Endodermal cell (in vitro differentiated cells): ENCODE results near the gene SLC7A4. TPM values are rescaled to one million over a fixed set of nuclear protein-coding genes. Genes with fewer than 3 reads are reported as not detected.

Experiments used
- DNase-seq: peaks from one replicate; pipeline ENCODE4 v3.0.0-alpha.2; 2017
- H3K27ac ChIP-seq: 2 replicates; pipeline ENCODE4 v1.5.1; 2013; ENCODE audit warnings: mild to moderate bottlenecking, low read depth, low read length, moderate library complexity
- H3K27me3 ChIP-seq: 2 replicates; pipeline ENCODE4 v1.6.1; 2013; ENCODE audit warnings: mild to moderate bottlenecking, low read length, moderate library complexity; ENCODE audit not compliant: insufficient read depth, control insufficient read depth, poor library complexity, severe bottlenecking
- H3K36me3 ChIP-seq: 2 replicates; pipeline ENCODE4 v1.7.0; 2013; ENCODE audit warnings: mild to moderate bottlenecking, low read length, moderate library complexity; ENCODE audit not compliant: control insufficient read depth, insufficient read depth
- H3K4me1 ChIP-seq: one replicate; pipeline ENCODE4 v1.7.0; 2013; ENCODE audit warnings: low read length; ENCODE audit not compliant: control insufficient read depth, insufficient read depth
- H3K4me3 ChIP-seq: 2 replicates; pipeline ENCODE4 v1.5.1; 2013; ENCODE audit warnings: mild to moderate bottlenecking, low read length, moderate library complexity
- H3K9ac ChIP-seq: 2 replicates; pipeline ENCODE4 v1.6.1; 2013; ENCODE audit warnings: mild to moderate bottlenecking, low read length, moderate library complexity; ENCODE audit not compliant: poor library complexity, severe bottlenecking; ENCODE audit errors: extremely low read depth
- H3K9me3 ChIP-seq: 2 replicates; pipeline ENCODE4 v1.6.1; 2013; ENCODE audit warnings: mild to moderate bottlenecking, low read length, moderate library complexity; ENCODE audit not compliant: control insufficient read depth
- H3K27ac Mint-ChIP-seq: 2 replicates; pipeline ENCODE4 v1.8.0; 2020; ENCODE audit warnings: mixed read lengths
- H3K27me3 Mint-ChIP-seq: 2 replicates; pipeline ENCODE4 v1.8.0; 2021; ENCODE audit warnings: mild to moderate bottlenecking, mixed read lengths; ENCODE audit not compliant: insufficient read depth
- H3K36me3 Mint-ChIP-seq: 2 replicates; pipeline ENCODE4 v1.8.0; 2020; ENCODE audit warnings: low read depth, mixed read lengths
- H3K4me1 Mint-ChIP-seq: 2 replicates; pipeline ENCODE4 v1.8.0; 2020; ENCODE audit warnings: mixed read lengths
- H3K4me3 Mint-ChIP-seq: 2 replicates; pipeline ENCODE4 v1.8.0; 2020; ENCODE audit warnings: mild to moderate bottlenecking, moderate library complexity, mixed read lengths
- H3K9me3 Mint-ChIP-seq: 2 replicates; pipeline ENCODE4 v1.8.0; 2020; ENCODE audit warnings: mild to moderate bottlenecking, mixed read lengths
- CTCF ChIP-seq: fragments of 200-600 bp; sonication (generic); conservative IDR thresholded peaks from 2 replicates; pipeline ENCODE4 v1.5.0; 2021; ENCODE audit warnings: antibody characterized with exemption, mild to moderate bottlenecking
- WGBS, 2 experiments: methylation state at CpG; one replicate each; pipeline versions ENCODE4 v1.1.5 to v1.1.7; 2013; ENCODE audit warnings: missing lambda C conversion rate in 2 of 2, mixed read lengths in 1 of 2; ENCODE audit not compliant: insufficient coverage in 1 of 2, insufficient read length in 1 of 2; 5-methylcytosine and 5-hydroxymethylcytosine counted together
- total RNA-seq, 2 donors: library from RNA; stranded (reverse); fragmentation: NEBNext Ultra II Directional in 1 of 2; extraction: Animal tissue kit (Norgen Biotek cat#: 25700) in 1 of 2; gene quantifications; 2 replicates in 1 of 2; 3 replicates in 1 of 2; pipeline ENCODE4 v1.2.1, GENCODE V29; 2021

SLC7A4 gene
- total RNA-seq, 2 donors from 2014 or later, result 0.33 to 0.49 TPM

GRCh38 chr22:21032868-21033688 lies 717 bp upstream of the SLC7A4 start:
- WGBS, 2 experiments, result 63 to 81% methylated on average over 8 to 12 of the region's 12 CpGs
- no peak for TF ChIP-seq CTCF
- no peak overlapping the region for H3K4me3 ChIP-seq
- no peak for DNase-seq
- no peaks in the 10 kb centered on the region for H3K9me3 Mint-ChIP-seq
- no peaks in the 10 kb centered on the region for H3K4me1 Mint-ChIP-seq
- no peaks in the 10 kb centered on the region for H3K36me3 ChIP-seq
- H3K9me3 ChIP-seq, result no peaks in the 10 kb centered on the region
- H3K27me3 Mint-ChIP-seq, result peaks cover 35% of the 10 kb centered on the region
- peaks cover 47% of the 10 kb centered on the region for H3K27me3 ChIP-seq
- H3K36me3 Mint-ChIP-seq, result no peaks in the 10 kb centered on the region
- peak overlapping the region; percentile 57 for H3K4me3 Mint-ChIP-seq
- H3K9ac ChIP-seq, result no peak overlapping the region
- H3K27ac ChIP-seq, result no peak overlapping the region
- no peak overlapping the region for H3K27ac Mint-ChIP-seq
- no peaks in the 10 kb centered on the region for H3K4me1 ChIP-seq

GRCh38 chr22:21031545-21032036 lies 770 bp downstream of the SLC7A4 start:
- Mint-ChIP-seq H3K4me1 (peaks cover 4% of the 10 kb centered on the region), H3K27ac (no peak overlapping the region), H3K36me3 (no peaks in the 10 kb centered on the region), H3K27me3 (peaks cover 35% of the 10 kb centered on the region), H3K9me3 (no peaks in the 10 kb centered on the region), H3K4me3 (peak overlapping the region; percentile 57)
- peaks cover 47% of the 10 kb centered on the region for H3K27me3 ChIP-seq
- H3K4me1 ChIP-seq, result no peaks in the 10 kb centered on the region
- no peaks in the 10 kb centered on the region for H3K9me3 ChIP-seq
- no peak overlapping the region for H3K9ac ChIP-seq
- no peak for TF ChIP-seq CTCF
- H3K36me3 ChIP-seq, result no peaks in the 10 kb centered on the region
- DNase-seq, result no peak
- no peak overlapping the region for H3K4me3 ChIP-seq
- H3K27ac ChIP-seq, result no peak overlapping the region
- 82 to 88% methylated on average over 13 to 18 of the region's 18 CpGs for WGBS, 2 experiments

- DNase-seq, result no peak
- Mint-ChIP-seq H3K27ac (no peak overlapping the region), H3K27me3 (peaks cover 35% of the 10 kb centered on the region), H3K36me3 (no peaks in the 10 kb centered on the region), H3K4me1 (peaks cover 4% of the 10 kb centered on the region), H3K4me3 (peak overlapping the region; percentile 57), H3K9me3 (no peaks in the 10 kb centered on the region)
- no peak overlapping the region for H3K27ac ChIP-seq
- TF ChIP-seq CTCF, result no peak
- no peaks in the 10 kb centered on the region for H3K4me1 ChIP-seq
- H3K9ac ChIP-seq, result no peak overlapping the region
- H3K27me3 ChIP-seq, result peaks cover 47% of the 10 kb centered on the region
- WGBS, 2 experiments, result 92 to 94% methylated on average over 37 to 40 of the region's 40 CpGs
- no peaks in the 10 kb centered on the region for H3K36me3 ChIP-seq
- no peak overlapping the region for H3K4me3 ChIP-seq
- H3K9me3 ChIP-seq, result no peaks in the 10 kb centered on the region
Observed at GRCh38 chr22:21030621-21031544, 1.5 kb downstream of the SLC7A4 start.
